Breast epithelium (tissue), 4 donors: ENCODE results near the gene VAV3. TPM values are rescaled to one million over a fixed set of nuclear protein-coding genes. Genes with fewer than 3 reads are reported as not detected.
"Not testable (repeated sequence)": the region's sequence is repeated elsewhere in the genome, so short reads cannot be mapped to it uniquely, and the experiment has no call there.

Source experiments
- DNase-seq, 2 donors: peaks; one replicate each; pipeline ENCODE4 v3.0.0-alpha.2; 2019; ENCODE audit warnings: low spot score in 2 of 2
- H3K27ac ChIP-seq, 2 donors: fragments of 200-600 bp; sonication (generic) in 1 of 2; one replicate each; pipeline ENCODE4 v1.5.1; 2016 to 2019; ENCODE audit warnings: mild to moderate bottlenecking in 1 of 2
- H3K27me3 ChIP-seq, 2 donors: fragments of 200-600 bp; sonication (generic) in 1 of 2; one replicate each; pipeline versions ENCODE4 v1.5.1 to v1.6.0; 2017 to 2019; ENCODE audit warnings: control low read depth in 1 of 2, mild to moderate bottlenecking in 1 of 2
- H3K36me3 ChIP-seq: fragments of 200-600 bp; one replicate; pipeline ENCODE4 v1.5.1; 2019
- H3K4me1 ChIP-seq, 2 donors: fragments of 200-600 bp; sonication (generic); one replicate each; pipeline ENCODE4 v1.5.1; 2016 to 2019; ENCODE audit warnings: control low read depth in 1 of 2
- H3K4me3 ChIP-seq, 3 donors: fragments of 200-600 bp; sonication (generic); 1 replicate in 2 of 3; 2 replicates in 1 of 3; pipeline ENCODE4 v1.5.1; 2016 to 2019; ENCODE audit warnings: mild to moderate bottlenecking in 3 of 3, moderate library complexity in 2 of 3
- H3K9me3 ChIP-seq, 2 donors: fragments of 200-600 bp; sonication (generic) in 1 of 2; one replicate each; pipeline ENCODE4 v1.5.1; 2016 to 2019; ENCODE audit warnings: control low read depth in 1 of 2
- CTCF ChIP-seq, 3 donors: fragments of 450-650 bp; IDR thresholded peaks; one replicate each; pipeline ENCODE4 v1.5.1; 2016 to 2017; ENCODE audit warnings: antibody characterized with exemption in 3 of 3, mild to moderate bottlenecking in 3 of 3, moderate library complexity in 3 of 3
- POLR2A ChIP-seq: fragments of 450-650 bp; IDR thresholded peaks from one replicate; pipeline ENCODE4 v1.6.1; 2016; ENCODE audit warnings: antibody characterized with exemption, mild to moderate bottlenecking, moderate library complexity
- POLR2AphosphoS5 ChIP-seq, 3 donors: sonication (generic); formaldehyde crosslinking; IDR thresholded peaks; one replicate each; pipeline ENCODE4 v1.6.1; 2017; ENCODE audit warnings: antibody characterized with exemption in 3 of 3
- intact Hi-C: fragments of 100-400 bp; cut with DNase I; formaldehyde crosslinking; loops from one replicate; pipeline ENCODE4 v1.15.1; 2023; ENCODE audit warnings: low total_unique reads
- total RNA-seq, 3 donors: library from RNA; depleted of rRNA; stranded (reverse); fragments of >200 nt; gene quantifications; one replicate each; pipeline ENCODE4 v1.1.0, GENCODE V29; 2016

The VAV3 gene
- total RNA-seq, 3 donors from 2014 or later, result 8.0 to 153 (median 113) TPM

- TF ChIP-seq CTCF (IDR thresholded peaks at IDR 0.05) (no peak), POLR2A (no peak), POLR2AphosphoS5 (IDR thresholded peaks at IDR 0.05) (no peak)
- H3K9me3 ChIP-seq, result no peaks in the 10 kb centered on the region
- no peak overlapping the region for H3K4me3 ChIP-seq
- no peaks in the 10 kb centered on the region for H3K36me3 ChIP-seq
- intact Hi-C loops, result no loop called here
- H3K4me1 ChIP-seq, result no peaks in the 10 kb centered on the region
- no peak for DNase-seq
- no peaks in the 10 kb centered on the region for H3K27me3 ChIP-seq
- H3K27ac ChIP-seq, result no peak overlapping the region
Observed at GRCh38 chr1:108007531-108007930, 42.6 kb upstream of the VAV3 start.

- H3K4me3 ChIP-seq, result no peak overlapping the region
- intact Hi-C loops, result no loop called here
- no peaks in the 10 kb centered on the region for H3K9me3 ChIP-seq
- H3K27ac ChIP-seq, result no peak overlapping the region
- TF ChIP-seq POLR2A (no peak), POLR2AphosphoS5 (IDR thresholded peaks at IDR 0.05) (no peak), CTCF (IDR thresholded peaks at IDR 0.05) (no peak)
- no peaks in the 10 kb centered on the region for H3K36me3 ChIP-seq
- DNase-seq, result no peak
- no peaks in the 10 kb centered on the region for H3K27me3 ChIP-seq
- H3K4me1 ChIP-seq, result no peaks in the 10 kb centered on the region
Observed at GRCh38 chr1:108007070-108007469, 42.1 kb upstream of the VAV3 start.

GRCh38 chr1:108004919-108005318 is 39.9 kb upstream of the VAV3 start:
- H3K27ac ChIP-seq, H3K27me3 ChIP-seq, intact Hi-C loops, H3K4me3 ChIP-seq, DNase-seq, H3K36me3 ChIP-seq, H3K9me3 ChIP-seq, H3K4me1 ChIP-seq: not testable (repeated sequence)

- H3K27me3 ChIP-seq, result no peaks in the 10 kb centered on the region
- no peaks in the 10 kb centered on the region for H3K9me3 ChIP-seq
- DNase-seq, result peak; percentile 18 to 57
- H3K27ac ChIP-seq, result peak overlapping the region in 1 of 2 donors; percentile 20
- no peak for TF ChIP-seq POLR2AphosphoS5 (IDR thresholded peaks at IDR 0.05)
- TF ChIP-seq CTCF (IDR thresholded peaks at IDR 0.05), result no peak
- no peak for TF ChIP-seq POLR2A
- H3K4me3 ChIP-seq, result no peak overlapping the region
- H3K36me3 ChIP-seq, result no peaks in the 10 kb centered on the region
- no peaks in the 10 kb centered on the region for H3K4me1 ChIP-seq
- intact Hi-C loops, result no loop called here
Observed at GRCh38 chr1:108000620-108001111, 35.7 kb upstream of the VAV3 start.

GRCh38 chr1:108000184-108000583 is 35.2 kb upstream of the VAV3 start:
- H3K4me1 ChIP-seq, result no peaks in the 10 kb centered on the region
- no peaks in the 10 kb centered on the region for H3K36me3 ChIP-seq
- H3K27me3 ChIP-seq, result no peaks in the 10 kb centered on the region
- DNase-seq, result no peak
- TF ChIP-seq CTCF (IDR thresholded peaks at IDR 0.05), result no peak
- TF ChIP-seq POLR2A, result no peak
- no peak for TF ChIP-seq POLR2AphosphoS5 (IDR thresholded peaks at IDR 0.05)
- H3K4me3 ChIP-seq, result no peak overlapping the region
- intact Hi-C loops, result no loop called here
- peak overlapping the region in 1 of 2 donors; percentile 20 for H3K27ac ChIP-seq
- no peaks in the 10 kb centered on the region for H3K9me3 ChIP-seq

GRCh38 chr1:107997866-107998265 is 32.9 kb upstream of the VAV3 start:
- H3K27me3 ChIP-seq, result no peaks in the 10 kb centered on the region
- no peak overlapping the region for H3K27ac ChIP-seq
- TF ChIP-seq POLR2AphosphoS5 (IDR thresholded peaks at IDR 0.05) (no peak), CTCF (IDR thresholded peaks at IDR 0.05) (no peak), POLR2A (no peak)
- intact Hi-C loops, result no loop called here
- DNase-seq, result no peak
- H3K4me3 ChIP-seq, result no peak overlapping the region
- no peaks in the 10 kb centered on the region for H3K9me3 ChIP-seq
- H3K36me3 ChIP-seq, result no peaks in the 10 kb centered on the region
- H3K4me1 ChIP-seq, result no peaks in the 10 kb centered on the region
